GM23248 (cell line): ENCODE measurements around the gene ASAP2.

ENCODE experiments used
- EZH2 ChIP-seq: fragments of 200-600 bp; sonication (generic); IDR thresholded peaks from 2 replicates; pipeline ENCODE4 v1.6.1; 2018; ENCODE audit warnings: antibody characterized with exemption, mild to moderate bottlenecking; ENCODE audit not compliant: insufficient read depth, poor library complexity, severe bottlenecking
- EZH2phosphoT487 ChIP-seq: fragments of 200-600 bp; sonication (generic); IDR thresholded peaks from 2 replicates; pipeline ENCODE4 v1.6.1; 2018; ENCODE audit warnings: antibody characterized with exemption, moderate library complexity, mild to moderate bottlenecking, low read depth; ENCODE audit not compliant: insufficient read depth

GRCh38 chr2:9279426-9279825, 72.8 kb downstream of the ASAP2 start:
- TF ChIP-seq EZH2phosphoT487 (no peak), EZH2 (no peak)
